Measurements from ENCODE around the gene SLC25A21.
"Not testable (repeated sequence)": the region's sequence is repeated elsewhere in the genome, so short reads cannot be mapped to it uniquely, and the experiment has no call there.

Gene SLC25A21

GRCh38 chr14:37185670-37186069, 13.3 kb upstream of the SLC25A21 start:
- no peak for DNase-seq

DNA sequence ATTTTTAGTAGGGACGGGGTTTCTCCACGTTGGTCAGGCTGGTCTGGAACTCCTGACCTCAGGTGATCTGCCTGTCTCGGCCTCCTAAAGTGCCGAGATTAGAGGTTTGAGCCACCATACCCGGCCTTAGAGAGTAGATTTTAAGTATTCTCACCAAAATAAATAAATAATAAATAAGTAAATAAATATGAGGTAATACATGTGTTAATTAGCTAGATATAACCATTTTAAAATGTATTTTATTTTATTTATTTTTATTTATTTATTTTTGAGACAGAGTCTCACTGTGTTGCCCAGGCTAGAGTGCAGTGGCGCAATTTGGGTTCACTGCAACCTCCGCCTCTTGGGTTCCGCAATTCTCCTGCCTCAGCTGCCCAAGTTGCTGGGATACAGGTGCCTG, 12.1 kb upstream of the SLC25A21 start:
- DNase-seq = not testable (repeated sequence)

DNA sequence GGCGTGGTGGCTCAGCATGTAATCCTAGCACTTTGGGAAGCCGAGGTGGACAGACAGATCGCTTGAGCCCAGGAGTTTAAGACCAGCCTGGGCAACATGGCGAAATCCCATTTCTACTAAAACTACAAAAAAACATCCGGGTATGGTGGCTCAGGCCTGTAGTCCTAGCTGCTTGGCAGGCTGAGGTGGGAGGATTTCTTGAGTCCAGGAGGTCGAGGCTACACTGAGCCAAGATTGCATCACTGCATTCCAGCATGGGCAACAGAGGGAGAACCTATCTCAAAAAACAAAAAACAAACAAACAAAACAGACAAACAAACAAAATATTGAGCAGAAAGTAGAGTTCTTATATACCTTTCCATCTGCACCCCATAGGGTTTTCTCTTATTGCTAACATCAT, 9.0 kb upstream of the SLC25A21 start:
- no peak for DNase-seq

DNA sequence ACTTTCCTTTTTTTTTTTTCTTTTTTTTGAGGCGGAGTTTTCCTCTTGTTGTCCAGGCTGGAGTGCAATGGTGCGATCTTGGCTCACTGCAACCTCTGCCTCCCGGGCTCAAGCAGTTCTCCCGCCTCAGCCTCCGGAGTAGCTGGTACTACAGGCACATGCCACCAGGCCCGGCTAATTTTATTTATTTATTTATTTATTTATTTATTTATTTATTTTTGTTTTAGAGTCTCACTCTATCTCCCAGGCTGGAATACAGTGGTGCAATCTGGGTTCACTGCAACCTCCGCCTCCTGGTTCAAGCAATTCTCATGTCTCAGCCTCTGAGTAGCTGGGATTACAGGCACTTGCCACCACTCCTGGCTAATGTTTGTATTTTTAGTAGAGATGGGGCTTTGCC, 8.5 kb upstream of the SLC25A21 start:
- not testable (repeated sequence) for DNase-seq

DNA sequence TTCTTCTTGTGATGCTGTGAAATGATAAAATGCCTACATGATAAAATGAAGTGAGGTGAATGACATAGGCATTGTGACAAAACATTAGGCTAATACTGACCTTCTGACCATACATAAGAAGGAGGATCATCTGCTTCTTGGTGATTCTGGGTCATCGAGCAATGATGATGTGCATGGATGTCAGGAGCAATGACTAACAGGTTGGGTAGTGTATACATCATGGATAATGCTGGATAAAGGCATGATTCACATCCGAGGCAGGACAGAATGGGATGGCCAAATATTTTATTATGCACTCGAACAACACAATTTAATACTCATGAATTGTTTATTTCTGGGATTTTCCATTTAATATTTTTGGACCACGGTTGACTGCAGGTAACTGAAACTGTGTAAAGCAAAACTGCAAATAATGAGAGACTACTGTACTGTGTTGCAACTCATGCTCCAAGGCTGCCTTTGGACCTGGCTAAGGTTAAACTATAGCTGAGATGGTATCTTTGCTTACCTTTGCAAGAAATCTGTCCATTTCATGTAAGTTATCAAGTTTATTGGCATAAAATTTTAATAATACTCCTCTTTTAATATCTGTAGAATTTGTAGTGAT, 7.6 kb upstream of the SLC25A21 start:
- DNase-seq = no peak

GRCh38 chr14:37172936-37173614, 669 bp upstream of the SLC25A21 start:
- DNase-seq = no peak

DNA sequence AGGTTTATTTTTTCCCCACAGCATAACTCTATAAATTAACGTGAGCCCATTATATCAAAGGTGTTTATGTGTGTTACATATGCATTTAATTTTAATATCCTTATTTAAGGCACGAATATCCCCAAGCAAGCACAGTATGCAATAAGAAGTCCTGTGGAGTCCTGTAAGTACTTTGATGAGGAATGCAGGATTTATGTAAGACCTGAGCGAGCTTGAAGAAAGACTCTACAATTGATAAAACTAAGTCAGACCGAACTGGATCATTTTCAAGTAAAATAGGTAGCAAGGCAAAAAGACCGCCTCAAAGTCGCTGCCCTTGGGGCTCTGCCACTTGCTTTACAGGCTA, 755 bp downstream of the SLC25A21 start:
- no peak for DNase-seq

DNA sequence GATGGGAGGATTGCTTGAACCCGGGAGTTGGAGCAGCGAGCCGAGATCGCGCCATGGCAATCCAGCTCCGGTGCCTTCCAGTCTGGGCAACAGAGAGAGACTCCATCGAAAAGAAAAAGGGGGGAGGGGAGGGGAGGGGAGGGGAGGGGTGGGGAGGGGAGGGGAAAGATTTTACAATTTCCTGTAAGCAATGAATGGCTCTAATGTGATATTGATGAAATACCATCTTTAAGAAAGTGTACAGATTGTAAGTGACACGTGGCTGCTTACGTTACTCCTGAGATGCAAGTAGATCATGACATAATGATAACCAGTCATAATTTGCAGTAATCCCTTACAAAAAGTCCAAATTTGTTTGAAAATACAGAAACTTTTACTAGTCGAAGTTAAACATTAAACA, 1.4 kb downstream of the SLC25A21 start:
- no peak for DNase-seq

DNA sequence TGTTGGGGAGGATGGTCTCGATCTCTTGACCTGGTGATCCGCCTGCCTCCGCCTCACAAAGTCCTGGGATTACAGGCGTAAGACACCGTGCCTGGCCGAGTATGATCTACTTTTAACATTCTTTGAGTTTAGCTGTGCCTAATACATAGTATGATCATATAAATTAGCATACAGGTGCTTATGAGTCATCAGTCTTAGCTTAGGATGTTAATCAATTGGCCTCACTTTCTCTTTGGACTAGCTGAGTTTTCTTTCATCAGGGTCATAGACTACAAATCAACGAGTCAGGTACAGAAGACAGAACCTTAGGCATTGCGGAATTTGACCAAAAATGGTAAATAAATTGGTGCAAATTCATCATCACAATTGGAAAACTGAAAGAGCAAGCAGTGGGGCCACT, 2.2 kb downstream of the SLC25A21 start:
- DNase-seq = no peak

DNA sequence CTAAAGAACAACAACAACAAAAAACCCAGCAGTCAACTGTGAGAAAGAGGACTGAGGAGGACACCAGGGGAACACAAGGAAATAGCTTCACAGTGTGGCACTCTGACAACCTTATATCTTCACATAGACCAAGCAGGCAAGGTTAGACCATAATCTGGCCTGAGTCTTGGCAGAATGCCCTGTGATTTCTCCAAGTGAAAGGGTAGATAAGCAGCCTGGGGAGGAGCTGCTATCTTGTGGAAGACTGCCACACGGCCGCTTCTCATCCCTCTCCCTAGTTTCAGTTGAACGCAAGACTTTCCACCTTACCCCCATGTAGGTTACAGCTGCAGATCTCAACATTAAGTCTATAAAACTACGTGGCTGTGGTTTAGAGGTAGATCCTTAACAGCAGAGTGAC, 3.7 kb downstream of the SLC25A21 start:
- DNase-seq = no peak

DNA sequence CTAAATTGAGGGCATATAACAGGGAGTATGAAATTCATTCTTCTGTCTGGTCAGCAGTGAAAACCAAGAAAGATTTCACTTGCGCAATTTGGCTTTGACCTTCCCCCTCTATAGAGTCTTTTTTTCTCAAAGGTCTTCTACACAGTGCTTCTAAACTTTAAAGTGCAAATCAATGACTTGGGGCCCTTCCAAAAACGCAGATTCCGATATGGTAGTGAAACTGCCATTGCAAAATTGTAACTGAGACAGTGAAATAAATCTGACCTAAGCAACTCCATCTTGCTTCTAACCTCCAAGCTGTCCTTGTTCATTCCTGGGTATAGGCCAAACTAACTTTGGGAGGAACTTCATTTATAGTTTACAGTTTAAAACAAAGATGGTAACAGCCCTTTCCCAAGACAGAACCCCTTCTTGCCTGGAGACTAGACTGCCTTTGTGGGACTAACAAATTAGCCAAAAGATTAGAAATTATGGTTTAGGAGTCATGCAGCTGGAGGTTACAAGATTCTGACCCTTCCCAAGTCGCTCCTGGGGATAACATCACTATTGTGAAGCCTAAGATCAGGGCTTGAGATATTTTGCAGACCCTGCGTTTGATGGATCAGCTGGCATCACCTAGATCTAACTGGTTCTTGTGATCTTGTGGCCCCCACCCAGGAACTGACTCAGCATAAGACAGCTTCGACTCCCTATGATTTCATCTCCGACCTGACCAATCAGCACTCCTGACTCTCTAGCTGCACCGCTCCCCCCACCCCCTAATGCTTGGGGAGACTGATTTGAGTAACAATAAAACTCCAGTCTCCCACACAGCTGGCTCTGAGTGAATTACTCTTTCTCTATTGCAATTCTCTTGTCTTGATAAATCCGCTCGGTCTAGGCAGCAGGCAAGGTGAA, 5.0 kb downstream of the SLC25A21 start:
- DNase-seq = no peak

GRCh38 chr14:37165794-37166193, 6.6 kb downstream of the SLC25A21 start:
- no peak for DNase-seq

DNA sequence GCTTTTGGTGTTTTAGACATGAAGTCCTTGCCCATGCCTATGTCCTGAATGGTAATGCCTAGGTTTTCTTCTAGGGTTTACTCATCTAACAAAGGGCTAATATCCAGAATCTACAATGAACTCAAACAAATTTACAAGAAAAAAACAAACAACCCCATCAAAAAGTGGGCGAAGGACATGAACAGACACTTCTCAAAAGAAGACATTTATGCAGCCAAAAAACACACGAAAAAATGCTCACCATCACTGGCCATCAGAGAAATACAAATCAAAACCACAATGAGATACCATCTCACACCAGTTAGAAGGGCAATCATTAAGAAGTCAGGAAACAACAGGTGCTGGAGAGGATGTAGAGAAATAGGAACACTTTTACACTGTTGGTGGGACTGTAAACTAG, 10.1 kb downstream of the SLC25A21 start:
- not testable (repeated sequence) for DNase-seq

- DNase-seq = no peak
Measured at GRCh38 chr14:37157987-37158386, 14.4 kb downstream of the SLC25A21 start.

DNA sequence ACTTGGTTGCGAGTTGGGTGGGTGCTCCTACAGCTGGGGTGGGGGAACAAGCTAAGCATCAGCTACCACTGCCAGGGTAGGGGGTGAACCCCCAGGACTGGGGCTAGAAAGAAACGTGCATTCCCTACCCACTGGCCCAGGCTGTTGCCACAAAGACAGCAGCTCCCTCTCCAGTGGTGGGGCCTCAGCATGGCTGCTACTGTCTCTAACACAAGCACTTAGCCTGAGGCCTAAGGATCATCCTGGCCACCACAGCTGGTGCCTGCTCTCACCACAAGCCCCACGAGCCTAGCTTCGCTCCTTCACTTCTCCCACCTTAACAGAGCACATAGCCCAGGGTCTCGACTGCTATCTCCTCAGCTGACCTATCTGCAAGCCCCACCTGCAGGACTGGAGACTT, 18.9 kb downstream of the SLC25A21 start:
- no peak for DNase-seq

- DNase-seq = no peak
Measured at GRCh38 chr14:37153005-37153404, 19.4 kb downstream of the SLC25A21 start.

DNA sequence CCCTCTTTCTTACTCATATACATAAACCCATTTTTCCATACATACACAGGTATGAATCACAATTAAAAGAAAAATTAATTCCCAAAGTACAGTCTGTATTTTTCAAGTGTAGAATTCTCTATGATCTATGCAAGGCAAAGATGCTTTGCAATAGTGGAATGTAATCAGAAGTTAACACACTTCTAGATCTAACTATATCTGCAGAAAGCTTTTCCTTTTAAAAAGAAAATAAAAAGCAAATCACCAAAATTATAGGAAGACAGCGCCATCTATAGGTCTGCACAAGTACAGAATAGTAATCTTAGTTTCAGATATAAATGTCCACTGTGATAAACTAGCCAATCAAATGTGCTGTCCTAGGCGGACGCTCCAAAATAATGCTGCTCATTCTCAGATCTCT, 22.0 kb downstream of the SLC25A21 start:
- DNase-seq = peak; percentile 26

DNA sequence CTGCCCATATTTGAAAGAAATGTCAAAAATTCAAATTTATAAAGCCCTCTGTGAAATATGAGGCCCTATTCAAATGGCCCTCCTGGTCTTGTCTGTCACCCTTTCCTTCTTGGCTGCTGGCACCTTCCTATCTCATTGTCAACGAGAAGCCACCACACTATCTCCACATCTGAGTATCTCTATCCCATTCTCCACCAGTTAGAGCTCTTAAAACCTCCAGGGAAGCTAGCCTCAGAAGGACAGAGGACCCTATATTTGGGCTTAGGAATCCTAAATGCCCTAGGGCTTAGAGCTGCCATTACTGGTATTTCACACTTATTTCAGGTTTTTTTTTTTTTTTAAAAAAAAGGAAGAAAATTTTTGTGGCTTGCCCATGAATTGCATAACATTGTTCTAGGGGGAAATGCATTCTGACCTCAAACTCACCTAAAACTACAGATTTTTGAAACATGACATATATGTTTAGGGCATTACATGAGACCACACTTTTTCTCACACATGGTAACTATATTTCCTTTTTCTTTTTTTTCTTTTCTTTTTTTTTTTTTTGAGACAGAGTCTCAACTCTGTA, 25.0 kb downstream of the SLC25A21 start:
- DNase-seq = no peak

GRCh38 chr14:37146438-37146837, 26.0 kb downstream of the SLC25A21 start:
- DNase-seq = not testable (repeated sequence)

DNA sequence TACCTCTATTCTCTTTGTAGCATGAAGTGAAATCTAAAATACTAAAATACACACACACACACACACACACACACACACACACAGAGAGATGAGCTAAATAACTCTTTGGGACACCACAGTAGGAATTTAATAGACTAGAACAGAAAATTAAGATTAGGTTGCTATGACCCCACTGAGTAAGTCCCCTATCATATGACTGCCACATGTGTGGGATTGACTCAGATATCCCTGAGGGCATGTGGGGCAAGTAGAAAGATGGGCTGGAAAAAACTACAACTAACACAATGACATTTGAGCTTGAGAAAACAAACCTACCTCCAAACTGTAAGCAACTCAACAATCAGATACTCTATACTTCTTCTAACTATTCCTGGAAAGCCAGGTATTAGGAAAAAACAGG, 27.0 kb downstream of the SLC25A21 start:
- no peak for DNase-seq

DNA sequence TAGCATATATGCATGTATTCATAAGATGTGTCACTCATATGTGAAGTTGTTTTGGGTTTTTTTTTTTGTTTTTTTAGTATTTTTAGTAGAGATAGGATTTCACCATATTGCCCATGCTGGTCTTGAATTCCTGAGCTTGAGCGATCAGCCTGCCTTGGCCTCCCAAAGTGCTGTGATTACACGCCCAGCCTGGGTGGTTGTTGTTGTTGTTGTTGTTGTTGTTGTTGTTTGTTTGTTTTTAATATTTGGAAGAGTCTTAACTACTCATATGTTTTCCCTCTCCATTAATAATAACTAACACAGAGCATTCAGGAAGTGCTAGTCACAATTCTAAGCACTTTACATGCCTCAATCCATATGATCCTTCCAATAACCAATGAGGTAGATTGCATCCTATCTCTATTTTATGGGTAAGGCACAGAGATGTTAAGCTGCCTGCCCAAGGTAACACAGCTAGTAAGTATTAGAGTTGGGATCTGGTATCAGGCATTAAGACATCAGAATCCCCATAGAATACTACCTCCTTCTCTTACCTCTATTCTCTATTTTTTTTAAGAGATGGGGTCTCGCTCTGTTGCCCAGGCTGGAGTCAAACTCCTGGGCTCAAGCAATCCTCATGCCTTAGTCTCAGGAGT, 27.6 kb downstream of the SLC25A21 start:
- no peak for DNase-seq

- DNase-seq = no peak
Measured at GRCh38 chr14:37143475-37143874, 28.9 kb downstream of the SLC25A21 start.

DNA sequence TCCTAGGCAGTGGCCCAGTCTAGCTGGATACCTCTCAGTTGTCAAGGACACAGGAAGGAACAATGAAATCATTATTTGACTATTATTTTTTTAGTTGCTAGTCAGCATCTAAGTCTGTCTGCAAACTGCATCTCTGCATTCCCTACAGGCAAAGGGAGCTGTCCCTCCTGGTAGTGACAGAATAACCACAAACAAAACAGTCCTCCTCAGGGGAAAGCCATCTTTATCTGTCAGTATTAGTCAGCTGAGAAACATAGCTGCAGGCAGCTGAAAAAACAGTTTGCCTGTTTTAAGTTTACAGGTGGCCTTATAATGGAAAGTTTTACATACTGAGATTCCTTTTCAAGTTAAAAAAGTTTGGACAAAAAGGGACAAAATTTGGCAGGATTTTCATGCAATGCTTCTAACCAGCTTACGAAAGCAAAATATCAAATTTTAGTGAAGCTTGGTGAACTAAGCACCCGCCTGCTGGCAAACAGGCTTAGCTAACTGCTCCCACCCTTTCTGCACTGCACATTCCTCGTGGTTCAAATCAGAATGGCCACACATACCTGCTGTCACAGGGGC, 29.5 kb downstream of the SLC25A21 start:
- no peak for DNase-seq

All from NCI-H2081 treated with DMSO at 0.1 percent for 48 hours (cell line).